HepG2 (cell line): ENCODE results near the gene NIPAL4. TPM values are rescaled to one million over a fixed set of nuclear protein-coding genes. Genes with fewer than 3 reads are reported as not detected.

Experiments
- ATAC-seq: fragments of 200-7000 bp; cut with Tn5 transposase; 3 replicates; pipeline ENCODE4 v1.9.1; 2020; ENCODE audit warnings: mild to moderate bottlenecking, moderate library complexity
- BruUV-seq: library from RNA; stranded (reverse); fragments of 400-500 nt; replicated peaks from 2 replicates; lab custom pipeline; 2021; lab: Mats Ljungman, UMichigan
- CTCF ChIA-PET: fragments of 300-600 bp; formaldehyde crosslinking; extraction: SDS; loops from one replicate; lab custom pipeline; 2021; ENCODE audit warnings: low total read pairs, inconsistent platforms, low intra/inter-chr PET ratio; lab: Yijun Ruan, JAX
- POLR2A ChIA-PET: fragments of 350-600 bp; sonication (Branson Sonifier 250); formaldehyde crosslinking; loops from one replicate; lab custom pipeline; 2020; ENCODE audit warnings: antibody characterized with exemption, inconsistent platforms; lab: Yijun Ruan, JAX
- DNase-seq: peaks from one replicate; pipeline ENCODE4 v3.0.0-alpha.2; 2015; ENCODE audit warnings: low spot score
- FAIRE-seq: peaks from 3 replicates; lab custom pipeline; 2011; peaks lifted over from hg19 to GRCh38; lab: Jason Lieb, UNC
- H2AFZ ChIP-seq: one replicate; pipeline ENCODE4 v1.6.1; 2011; ENCODE audit warnings: low read length, inconsistent platforms
- H3K27ac ChIP-seq: fragments of 300-600 bp; 3 replicates; pipeline ENCODE4 v1.8.0; 2011; ENCODE audit warnings: mixed run types, mild to moderate bottlenecking, mixed read lengths, low read length, inconsistent platforms; ENCODE audit not compliant: insufficient read depth; ENCODE audit errors: extremely low read length
- H3K27me3 ChIP-seq, 2 experiments: fragments of 200-600 bp in 1 of 2; 2 replicates in 1 of 2; 3 replicates in 1 of 2; pipeline versions ENCODE4 v1.6.0 to v1.8.0; 2011; ENCODE audit warnings: low read length in 2 of 2, mild to moderate bottlenecking in 2 of 2, moderate library complexity in 2 of 2, inconsistent platforms in 1 of 2; ENCODE audit not compliant: insufficient read depth in 2 of 2, control insufficient read depth in 1 of 2
- H3K36me3 ChIP-seq, 2 experiments: fragments of 200-600 bp in 1 of 2; replicated peaks in 1 of 2; 2 replicates in 1 of 2; 3 replicates in 1 of 2; pipeline versions ENCODE4 v1.5.1 to v1.8.0; 2011; ENCODE audit warnings: low read length in 2 of 2, inconsistent platforms in 1 of 2; ENCODE audit not compliant: insufficient read depth in 2 of 2, control insufficient read depth in 1 of 2
- H3K4me1 ChIP-seq: 2 replicates; pipeline ENCODE4 v1.5.1; 2012; ENCODE audit warnings: low read length, inconsistent platforms; ENCODE audit not compliant: insufficient read depth
- H3K4me2 ChIP-seq: 2 replicates; pipeline ENCODE4 v1.6.0; 2011; ENCODE audit warnings: low read depth, low read length, inconsistent platforms
- H3K4me3 ChIP-seq, 3 experiments: fragments of 200-600 bp in 1 of 3; sonication (generic), shearing (Covaris generic) in 1 of 3; replicated peaks in 1 of 3; 2 replicates each; pipeline ENCODE4 v1.5.1; 2011 to 2016; ENCODE audit warnings: low read length in 3 of 3, inconsistent platforms in 2 of 3, low read depth in 2 of 3, mild to moderate bottlenecking in 2 of 3, control low read depth in 1 of 3, mixed read lengths in 1 of 3; ENCODE audit not compliant: insufficient read depth in 1 of 3
- H3K79me2 ChIP-seq: one replicate; pipeline ENCODE4 v1.6.1; 2011; ENCODE audit warnings: low read length, inconsistent platforms; ENCODE audit not compliant: insufficient read depth
- H3K9ac ChIP-seq: 2 replicates; pipeline ENCODE4 v1.6.0; 2011; ENCODE audit warnings: mild to moderate bottlenecking, low read depth, low read length, inconsistent platforms; ENCODE audit not compliant: insufficient read depth
- H3K9me3 ChIP-seq: 2 replicates; pipeline ENCODE4 v1.5.1; 2012; ENCODE audit warnings: mild to moderate bottlenecking, low read length
- H4K20me1 ChIP-seq: 2 replicates; pipeline ENCODE4 v1.6.0; 2011; ENCODE audit warnings: inconsistent platforms, mild to moderate bottlenecking, low read length, moderate library complexity; ENCODE audit not compliant: insufficient read depth
- DNMT1 ChIP-seq: sonication (generic); formaldehyde crosslinking; IDR thresholded peaks from 2 replicates; pipeline ENCODE4 v1.5.1; 2020; ENCODE audit warnings: mild to moderate bottlenecking, missing genetic modification reagents
- NCOR1 ChIP-seq: fragments of 200-600 bp; sonication (generic); IDR thresholded peaks from 2 replicates; pipeline ENCODE4 v1.7.0; 2017; ENCODE audit warnings: antibody characterized with exemption, low read length, borderline replicate concordance
- RBM39 ChIP-seq: fragments of 200-400 bp; formaldehyde crosslinking; IDR thresholded peaks from one replicate; pipeline ENCODE4 v1.6.1; 2018; ENCODE audit warnings: antibody characterized with exemption, mild to moderate bottlenecking, low read depth, low read length; ENCODE audit not compliant: poor library complexity, severe bottlenecking
- SP2 ChIP-seq: sonication (generic); formaldehyde crosslinking; IDR thresholded peaks from 2 replicates; pipeline ENCODE4 v1.5.1; 2020; ENCODE audit warnings: mild to moderate bottlenecking, missing genetic modification reagents
- WIZ ChIP-seq: sonication (generic); formaldehyde crosslinking; IDR thresholded peaks from 2 replicates; pipeline ENCODE4 v1.5.1; 2020; ENCODE audit warnings: mild to moderate bottlenecking, missing genetic modification reagents
- ZFP90 ChIP-seq: sonication (generic); formaldehyde crosslinking; IDR thresholded peaks from 2 replicates; pipeline ENCODE4 v1.8.0; 2022; ENCODE audit warnings: missing genetic modification reagents, mild to moderate bottlenecking, inconsistent platforms, borderline replicate concordance
- ZNF354B ChIP-seq: sonication (generic); formaldehyde crosslinking; IDR thresholded peaks from 2 replicates; pipeline ENCODE4 v1.8.0; 2022; ENCODE audit warnings: mild to moderate bottlenecking, missing genetic modification reagents
- ZNF451 ChIP-seq: sonication (generic); formaldehyde crosslinking; IDR thresholded peaks from 2 replicates; pipeline ENCODE4 v1.5.0; 2020; ENCODE audit warnings: mild to moderate bottlenecking, missing genetic modification reagents
- ZNF605 ChIP-seq: sonication (generic); formaldehyde crosslinking; IDR thresholded peaks from 2 replicates; pipeline ENCODE4 v1.8.0; 2022; ENCODE audit warnings: mild to moderate bottlenecking, missing genetic modification reagents
- ZNF772 ChIP-seq: sonication (generic); formaldehyde crosslinking; IDR thresholded peaks from 2 replicates; pipeline ENCODE4 v1.5.0; 2020; ENCODE audit warnings: mild to moderate bottlenecking, missing genetic modification reagents
- WGBS: methylation state at CpG from one replicate; pipeline ENCODE4 v1.1.6; 2017; ENCODE audit warnings: low lambda C conversion rate; 5-methylcytosine and 5-hydroxymethylcytosine counted together
- in situ Hi-C: cut with HindIII; loops from 2 replicates; pipeline ENCODE4 v1.10.0; 2017; ENCODE audit warnings: low pct_unique_long_range_greater_than_20kb; ENCODE audit not compliant: extremely low pct_ligation_motif_present
- intact Hi-C: fragments of 100-400 bp; cut with micrococcal nuclease; formaldehyde crosslinking; loops from one replicate; pipeline ENCODE4 v1.10.0; 2022; ENCODE audit not compliant: unreplicated experiment
- polyA plus RNA-seq, 8 experiments: library from polyadenylated mRNA; depleted of rRNA in 3 of 8; stranded (reverse) in 7 of 8; unstranded in 1 of 8; fragments of >200 nt; fragmentation: Illumina TruSeq in 4 of 8; extraction: Trizol in 4 of 8; gene quantifications; 2 replicates each; pipeline versions ENCODE4 v1.2.1 to v1.2.3, GENCODE V29; 2011 to 2016; ENCODE audit warnings: low read depth in 4 of 8, missing spikeins in 1 of 8, mixed read lengths in 1 of 8; ENCODE audit not compliant: insufficient read depth in 1 of 8
- total RNA-seq, 5 experiments: library from RNA; depleted of rRNA; stranded (reverse); fragments of >200 nt; fragmentation: Illumina TruSeq; extraction: Trizol; gene quantifications; 2 replicates each; pipeline ENCODE4 v1.2.3, GENCODE V29; 2016; ENCODE audit warnings: low read depth in 1 of 5
- TF ChIP-seq, protein P1 (sequence below): sonication (generic); formaldehyde crosslinking; IDR thresholded peaks from 2 replicates; pipeline ENCODE4 v1.4.0; 2020; ENCODE audit warnings: mild to moderate bottlenecking, missing genetic modification reagents, borderline replicate concordance

Gene NIPAL4
- total and polyA plus RNA-seq, 2 of the 13 experiments (the other 11 are each of a cell fraction or from before 2014, with no cell fraction given) = not detected

DNA sequence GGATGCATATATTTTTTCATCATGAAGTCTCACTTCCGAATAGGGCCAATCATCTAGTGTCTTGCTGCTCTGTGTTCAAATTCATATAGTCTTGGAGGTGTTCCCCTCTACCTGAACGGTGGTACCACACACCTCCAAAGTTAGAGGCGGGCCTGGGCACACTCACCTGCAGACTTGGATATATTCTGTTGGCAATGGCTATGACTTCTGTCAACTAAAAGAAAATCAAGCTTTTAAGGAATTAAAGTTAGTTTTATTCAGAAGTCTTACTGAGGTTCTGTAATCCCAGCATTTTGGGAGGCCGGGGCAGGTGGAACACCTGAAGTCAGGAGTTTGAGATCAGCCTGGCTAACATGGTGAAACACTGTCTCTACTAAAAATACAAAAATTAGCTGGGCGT is 2.6 kb upstream of the NIPAL4 start (continued):
- TF ChIP-seq, protein P1, sequence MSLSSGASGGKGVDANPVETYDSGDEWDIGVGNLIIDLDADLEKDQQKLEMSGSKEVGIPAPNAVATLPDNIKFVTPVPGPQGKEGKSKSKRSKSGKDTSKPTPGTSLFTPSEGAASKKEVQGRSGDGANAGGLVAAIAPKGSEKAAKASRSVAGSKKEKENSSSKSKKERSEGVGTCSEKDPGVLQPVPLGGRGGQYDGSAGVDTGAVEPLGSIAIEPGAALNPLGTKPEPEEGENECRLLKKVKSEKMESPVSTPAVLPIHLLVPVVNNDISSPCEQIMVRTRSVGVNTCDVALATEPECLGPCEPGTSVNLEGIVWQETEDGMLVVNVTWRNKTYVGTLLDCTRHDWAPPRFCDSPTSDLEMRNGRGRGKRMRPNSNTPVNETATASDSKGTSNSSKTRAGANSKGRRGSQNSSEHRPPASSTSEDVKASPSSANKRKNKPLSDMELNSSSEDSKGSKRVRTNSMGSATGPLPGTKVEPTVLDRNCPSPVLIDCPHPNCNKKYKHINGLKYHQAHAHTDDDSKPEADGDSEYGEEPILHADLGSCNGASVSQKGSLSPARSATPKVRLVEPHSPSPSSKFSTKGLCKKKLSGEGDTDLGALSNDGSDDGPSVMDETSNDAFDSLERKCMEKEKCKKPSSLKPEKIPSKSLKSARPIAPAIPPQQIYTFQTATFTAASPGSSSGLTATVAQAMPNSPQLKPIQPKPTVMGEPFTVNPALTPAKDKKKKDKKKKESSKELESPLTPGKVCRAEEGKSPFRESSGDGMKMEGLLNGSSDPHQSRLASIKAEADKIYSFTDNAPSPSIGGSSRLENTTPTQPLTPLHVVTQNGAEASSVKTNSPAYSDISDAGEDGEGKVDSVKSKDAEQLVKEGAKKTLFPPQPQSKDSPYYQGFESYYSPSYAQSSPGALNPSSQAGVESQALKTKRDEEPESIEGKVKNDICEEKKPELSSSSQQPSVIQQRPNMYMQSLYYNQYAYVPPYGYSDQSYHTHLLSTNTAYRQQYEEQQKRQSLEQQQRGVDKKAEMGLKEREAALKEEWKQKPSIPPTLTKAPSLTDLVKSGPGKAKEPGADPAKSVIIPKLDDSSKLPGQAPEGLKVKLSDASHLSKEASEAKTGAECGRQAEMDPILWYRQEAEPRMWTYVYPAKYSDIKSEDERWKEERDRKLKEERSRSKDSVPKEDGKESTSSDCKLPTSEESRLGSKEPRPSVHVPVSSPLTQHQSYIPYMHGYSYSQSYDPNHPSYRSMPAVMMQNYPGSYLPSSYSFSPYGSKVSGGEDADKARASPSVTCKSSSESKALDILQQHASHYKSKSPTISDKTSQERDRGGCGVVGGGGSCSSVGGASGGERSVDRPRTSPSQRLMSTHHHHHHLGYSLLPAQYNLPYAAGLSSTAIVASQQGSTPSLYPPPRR (CRISPR knock-in tag) = no peak
- TF ChIP-seq RBM39 (no peak), ZNF354B (CRISPR knock-in tag) (no peak), SP2 (CRISPR knock-in tag) (no peak), ZFP90 (no peak)

DNA sequence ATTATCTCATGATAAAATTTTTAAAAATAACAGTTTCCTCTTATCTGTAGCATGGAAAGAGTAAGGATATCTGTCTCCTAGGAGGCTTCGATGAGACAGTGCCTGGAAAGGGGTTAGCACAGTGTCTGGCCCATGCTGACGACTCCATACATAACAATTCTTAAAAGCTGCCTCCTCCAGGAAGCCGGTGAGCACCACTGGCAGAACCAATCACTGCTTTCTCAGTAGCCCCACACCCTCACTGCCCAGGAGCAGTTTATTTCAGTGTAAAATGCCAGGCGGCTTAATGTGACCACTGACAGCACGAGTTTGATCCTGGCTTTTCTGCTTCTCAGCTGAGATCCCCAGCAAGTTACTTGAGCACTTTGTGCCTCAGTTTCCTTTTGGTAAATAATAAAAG is 1.2 kb upstream of the NIPAL4 start:
- no peaks in the 10 kb centered on the region for H3K36me3 ChIP-seq
- in situ Hi-C loops (no loop called here), intact Hi-C loops (no loop called here)
- H3K79me2 ChIP-seq = no peaks in the 10 kb centered on the region
- 46% methylated on average over 5 of the region's 5 CpGs for WGBS
- no peak overlapping the region for H2AFZ ChIP-seq
- POLR2A ChIA-PET = no interaction called here
- H3K27me3 ChIP-seq = peaks cover 3 to 46% of the 10 kb centered on the region in 2 experiments; a peak in 3 of 5 replicates
- no peak for ATAC-seq
- no peak overlapping the region for H3K4me2 ChIP-seq
- FAIRE-seq = no peak
- CTCF ChIA-PET = no interaction called here
- no peak for TF ChIP-seq NCOR1
- TF ChIP-seq WIZ (CRISPR knock-in tag) = no peak
- TF ChIP-seq ZNF605 = no peak
- no peak for TF ChIP-seq DNMT1 (CRISPR knock-in tag)
- TF ChIP-seq ZNF451 (CRISPR knock-in tag) = no peak
- TF ChIP-seq ZNF772 (CRISPR knock-in tag) = no peak
- no peaks in the 10 kb centered on the region for H3K4me1 ChIP-seq
- BruUV-seq = no TSS peak
- no peak for DNase-seq
- no peak overlapping the region for H3K9ac ChIP-seq
- H3K27ac ChIP-seq = no peak overlapping the region
- H3K4me3 ChIP-seq = no peak overlapping the region
- no peaks in the 10 kb centered on the region for H3K9me3 ChIP-seq
- H4K20me1 ChIP-seq = no peaks in the 10 kb centered on the region
